GM21526 (cell line): ENCODE measurements around the gene OR11G2.
"Not testable (repeated sequence)": the region's sequence is repeated elsewhere in the genome, so short reads cannot be mapped to it uniquely, and the experiment has no call there.

Source experiments
- ATAC-seq: cut with Tn5 transposase; IDR thresholded peaks from one replicate; pipeline ENCODE4 v1.9.1; 2021; ENCODE audit warnings: moderate library complexity; ENCODE audit not compliant: unreplicated experiment, low FRiP score

The OR11G2 gene, protein sequence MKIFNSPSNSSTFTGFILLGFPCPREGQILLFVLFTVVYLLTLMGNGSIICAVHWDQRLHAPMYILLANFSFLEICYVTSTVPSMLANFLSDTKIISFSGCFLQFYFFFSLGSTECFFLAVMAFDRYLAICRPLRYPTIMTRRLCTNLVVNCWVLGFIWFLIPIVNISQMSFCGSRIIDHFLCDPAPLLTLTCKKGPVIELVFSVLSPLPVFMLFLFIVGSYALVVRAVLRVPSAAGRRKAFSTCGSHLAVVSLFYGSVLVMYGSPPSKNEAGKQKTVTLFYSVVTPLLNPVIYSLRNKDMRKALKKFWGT

DNA sequence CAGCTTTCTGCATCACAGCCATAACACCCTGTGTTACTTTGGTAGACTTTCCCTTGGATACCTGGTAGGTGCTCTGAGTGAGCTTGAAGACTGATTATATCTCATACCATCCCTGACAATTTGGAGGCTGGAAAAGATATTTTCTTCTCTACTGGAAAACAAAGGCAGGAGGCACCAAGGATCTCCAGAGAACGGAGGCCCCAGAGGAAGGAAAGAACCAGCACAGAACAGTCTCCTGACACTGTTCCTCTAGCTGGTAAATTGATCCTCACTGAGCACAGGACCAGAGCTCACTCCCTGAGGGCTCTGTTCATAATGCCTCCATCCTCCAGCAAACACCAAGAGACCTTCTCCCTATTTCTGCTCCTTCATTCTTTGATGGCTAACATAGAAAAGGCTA, at the start of gene OR11G2:
OR11G2 (plus strand) TSS at position 301 of the 400 bp plus-strand sequence. CDS start 6,542 bp downstream, outside the sequence.
- ATAC-seq, result no peak

DNA sequence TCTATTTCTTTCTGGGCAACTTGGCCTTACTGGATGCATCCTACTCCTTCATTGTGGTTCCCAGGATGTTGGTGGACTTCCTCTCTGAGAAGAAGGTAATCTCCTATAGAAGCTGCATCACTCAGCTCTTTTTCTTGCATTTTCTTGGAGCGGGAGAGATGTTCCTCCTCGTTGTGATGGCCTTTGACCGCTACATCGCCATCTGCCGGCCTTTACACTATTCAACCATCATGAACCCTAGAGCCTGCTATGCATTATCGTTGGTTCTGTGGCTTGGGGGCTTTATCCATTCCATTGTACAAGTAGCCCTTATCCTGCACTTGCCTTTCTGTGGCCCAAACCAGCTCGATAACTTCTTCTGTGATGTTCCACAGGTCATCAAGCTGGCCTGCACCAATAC, 46.8 kb upstream of the OR11G2 start:
- no peak for ATAC-seq

DNA sequence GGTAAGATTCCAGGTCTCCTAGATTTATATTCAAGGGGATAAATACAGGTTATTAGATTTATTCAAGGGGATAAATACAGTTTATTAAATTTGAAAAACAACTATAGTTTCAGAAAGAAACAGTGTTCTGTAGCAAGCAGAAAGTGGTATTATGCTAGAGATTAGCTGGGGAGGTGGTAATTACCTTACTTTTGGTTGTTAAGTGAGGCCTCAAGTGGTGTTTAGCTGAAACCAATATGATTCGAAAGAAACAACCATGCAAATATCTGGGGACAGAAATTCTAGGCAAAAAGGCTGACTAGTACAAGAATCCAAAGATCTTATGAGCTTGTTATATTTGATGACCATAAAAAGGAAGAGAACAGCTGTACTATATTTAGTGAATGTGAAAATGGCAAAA, 45.9 kb upstream of the OR11G2 start:
- ATAC-seq, result no peak

DNA sequence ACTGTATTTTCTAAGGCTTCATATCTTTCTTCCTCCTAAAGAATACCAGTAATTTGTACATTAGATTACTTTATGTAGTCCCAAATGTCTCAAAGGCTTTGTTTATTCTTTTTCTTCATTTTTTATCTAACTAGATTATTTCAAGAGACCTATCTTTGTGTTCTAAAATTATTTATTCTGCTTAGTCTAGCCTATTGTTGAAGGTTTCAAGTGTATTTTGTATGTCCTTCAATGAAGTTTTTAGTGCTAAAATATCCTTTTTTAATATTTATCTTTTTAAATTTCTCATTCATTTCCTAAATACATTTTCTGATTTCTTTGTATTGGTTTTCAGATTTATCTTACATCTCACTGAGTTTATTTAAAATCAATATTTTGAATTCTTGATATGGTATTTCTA, 26.2 kb upstream of the OR11G2 start:
- no peak for ATAC-seq

DNA sequence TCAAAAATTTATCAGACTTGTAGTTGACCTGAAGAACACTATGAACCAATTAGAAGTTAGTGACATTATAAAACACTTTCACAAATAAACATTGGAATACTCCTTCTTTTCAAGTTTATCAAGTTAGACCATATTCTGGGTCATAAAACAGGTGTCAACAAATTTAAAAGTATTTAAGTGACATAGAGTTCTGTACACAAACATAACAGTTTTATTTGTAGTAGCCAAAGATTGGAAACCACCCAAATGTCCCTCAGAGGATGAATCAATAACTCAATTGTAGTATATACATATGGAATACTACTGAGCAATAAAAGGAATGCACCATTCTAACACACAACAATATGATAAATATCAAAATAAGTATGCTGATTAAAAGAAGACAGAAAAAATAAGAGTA, 23.6 kb upstream of the OR11G2 start:
- ATAC-seq, result no peak

DNA sequence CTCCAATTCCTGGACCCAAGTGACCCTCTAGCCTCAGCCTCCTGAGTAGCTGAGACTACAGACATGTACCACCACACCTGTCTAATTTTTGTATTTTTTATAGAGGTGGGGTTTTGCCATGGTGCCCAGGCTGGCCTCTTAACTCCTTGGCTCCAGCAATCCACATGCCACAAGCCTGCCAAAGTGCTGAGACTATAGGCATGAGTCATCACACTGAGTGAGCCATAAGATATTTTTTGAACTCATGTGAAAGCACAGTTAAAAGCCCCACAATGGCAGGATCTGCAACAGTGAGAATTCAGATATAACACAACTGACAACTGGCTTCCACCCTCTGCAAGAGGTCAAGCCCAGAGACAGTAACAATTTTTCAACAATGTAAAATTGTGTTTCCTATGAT, 20.8 kb upstream of the OR11G2 start:
- not testable (repeated sequence) for ATAC-seq

DNA sequence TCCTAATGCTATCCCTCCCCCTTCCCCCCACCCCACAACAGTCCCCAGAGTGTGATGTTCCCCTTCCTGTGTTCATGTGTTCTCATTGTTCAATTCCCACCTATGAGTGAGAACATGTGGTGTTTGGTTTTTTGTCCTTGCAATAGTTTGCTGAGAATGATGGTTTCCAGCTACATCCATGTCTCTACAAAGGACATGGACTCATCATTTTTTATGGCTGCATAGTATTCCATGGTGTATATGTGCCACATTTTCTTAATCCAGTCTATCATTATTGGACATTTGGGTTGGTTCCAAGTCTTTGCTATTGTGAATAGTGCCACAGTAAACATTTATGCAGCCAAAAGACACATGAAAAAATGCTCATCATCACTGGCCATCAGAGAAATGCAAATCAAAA, 16.5 kb upstream of the OR11G2 start:
- ATAC-seq, result not testable (repeated sequence)

DNA sequence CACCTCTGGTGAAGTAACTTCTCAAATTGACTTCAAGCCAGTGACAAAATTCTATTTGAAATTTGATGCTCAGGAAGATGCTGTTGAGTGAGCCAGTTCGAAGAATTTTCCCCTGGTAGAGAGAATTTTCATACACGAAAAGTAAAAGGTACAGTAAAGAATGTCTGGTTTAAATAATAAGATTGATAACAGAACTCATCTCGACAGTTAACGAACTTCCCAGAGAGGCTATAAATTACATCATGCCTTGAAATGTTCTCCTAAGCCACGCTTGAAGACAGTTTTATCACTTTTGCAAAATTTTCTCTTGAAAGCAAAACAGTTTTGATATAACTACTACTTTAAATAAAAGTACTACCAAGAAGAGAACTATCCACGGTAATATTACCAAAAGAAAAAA, 14.4 kb upstream of the OR11G2 start:
- ATAC-seq, result no peak

DNA sequence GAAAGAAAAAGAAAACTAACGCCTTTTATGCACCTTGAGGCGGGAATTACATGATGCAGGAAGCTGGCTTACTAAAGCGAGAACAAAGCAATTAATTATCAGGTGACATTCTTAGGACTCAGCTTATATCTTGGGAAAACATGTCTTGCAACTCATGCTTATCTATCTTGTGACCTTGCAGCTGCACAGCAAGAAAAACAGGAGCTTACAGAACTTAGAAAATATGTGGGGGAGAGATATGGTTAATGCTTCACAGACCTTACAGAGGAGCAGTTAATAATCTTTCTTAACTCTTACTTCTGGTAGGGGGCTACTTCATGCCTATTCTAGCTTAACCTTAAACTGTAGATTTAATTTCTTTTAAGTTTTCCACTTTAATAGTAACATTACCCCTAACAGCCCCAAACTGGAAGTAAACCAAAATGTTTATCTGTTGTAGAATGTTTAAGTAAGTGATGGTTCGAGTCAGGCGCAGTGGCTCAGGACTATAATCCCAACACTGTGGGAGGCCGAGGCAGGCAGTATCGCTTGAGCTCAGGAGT, 13.2 kb upstream of the OR11G2 start:
- no peak for ATAC-seq

DNA sequence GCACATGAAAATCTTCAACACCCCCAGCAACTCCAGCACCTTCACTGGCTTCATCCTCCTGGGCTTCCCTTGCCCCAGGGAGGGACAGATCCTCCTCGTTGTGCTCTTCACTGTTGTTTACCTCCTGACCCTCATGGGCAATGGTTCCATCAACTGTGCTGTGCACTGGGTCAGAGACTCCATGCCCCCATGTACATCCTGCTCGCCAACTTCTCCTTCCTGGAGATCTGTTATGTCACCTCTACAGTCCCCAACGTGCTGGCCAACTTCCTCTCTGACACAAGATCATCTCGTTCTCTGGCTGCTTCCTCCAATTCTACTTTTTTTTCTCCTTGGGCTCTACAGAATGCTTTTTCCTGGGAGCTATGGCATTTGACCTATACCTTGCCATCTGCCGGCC, 11.5 kb upstream of the OR11G2 start:
- no peak for ATAC-seq

DNA sequence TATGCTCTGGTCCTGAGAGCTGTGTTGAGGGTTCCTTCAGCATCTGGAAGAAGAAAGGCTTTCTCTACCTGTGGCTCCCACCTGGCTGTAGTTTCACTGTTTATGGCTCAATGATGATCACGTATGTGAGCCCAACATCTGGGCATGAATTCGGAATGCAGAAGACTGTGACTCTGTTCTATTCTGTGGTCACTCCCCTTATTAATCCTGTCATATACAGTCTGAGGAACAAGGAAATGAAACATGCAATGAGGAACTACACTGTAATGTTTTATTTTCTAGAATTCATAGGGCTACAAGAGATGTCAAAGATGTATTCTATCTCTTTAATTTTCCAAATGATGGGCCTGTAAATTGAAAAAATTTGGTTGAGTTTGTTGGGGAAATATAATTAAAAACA, 10.8 kb upstream of the OR11G2 start:
- no peak for ATAC-seq

DNA sequence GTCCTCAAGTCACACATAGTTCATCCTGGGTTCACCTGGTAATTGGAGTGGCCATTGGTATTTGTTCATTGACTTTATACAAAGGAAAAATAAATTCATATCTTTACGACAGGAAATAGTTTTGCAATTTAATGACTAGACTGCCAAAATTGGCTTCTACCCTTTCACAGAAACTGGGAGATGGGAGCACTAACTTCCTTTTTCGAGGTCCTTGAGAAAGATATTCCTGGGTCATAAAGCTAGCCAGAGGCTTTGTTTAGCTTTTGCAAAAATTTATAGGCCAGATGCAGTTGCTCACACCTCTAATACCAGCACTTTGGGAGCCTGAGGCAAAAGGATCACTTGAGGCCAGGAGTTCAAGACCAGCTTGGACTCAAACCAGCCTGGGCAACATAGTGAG, 10.2 kb upstream of the OR11G2 start:
- no peak for ATAC-seq

DNA sequence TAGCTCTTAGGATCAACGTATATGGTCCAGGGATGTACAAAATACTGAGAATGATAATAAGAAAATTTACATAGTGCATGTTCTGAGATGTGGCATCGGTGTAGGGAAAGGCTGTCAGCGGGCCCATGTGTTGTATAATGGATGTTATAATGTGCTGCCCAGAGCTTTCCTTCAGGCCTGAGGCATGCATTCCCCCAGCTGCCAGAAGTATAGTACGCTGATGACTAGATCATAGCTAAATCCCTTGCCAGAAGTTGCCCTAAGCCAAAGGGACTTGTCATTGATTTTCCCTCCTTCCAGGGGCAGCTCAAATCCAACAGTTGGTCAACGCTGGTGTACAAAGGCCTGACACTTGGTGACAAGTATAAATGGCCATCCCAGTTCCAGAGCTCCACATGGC, 6.5 kb upstream of the OR11G2 start:
- no peak for ATAC-seq

DNA sequence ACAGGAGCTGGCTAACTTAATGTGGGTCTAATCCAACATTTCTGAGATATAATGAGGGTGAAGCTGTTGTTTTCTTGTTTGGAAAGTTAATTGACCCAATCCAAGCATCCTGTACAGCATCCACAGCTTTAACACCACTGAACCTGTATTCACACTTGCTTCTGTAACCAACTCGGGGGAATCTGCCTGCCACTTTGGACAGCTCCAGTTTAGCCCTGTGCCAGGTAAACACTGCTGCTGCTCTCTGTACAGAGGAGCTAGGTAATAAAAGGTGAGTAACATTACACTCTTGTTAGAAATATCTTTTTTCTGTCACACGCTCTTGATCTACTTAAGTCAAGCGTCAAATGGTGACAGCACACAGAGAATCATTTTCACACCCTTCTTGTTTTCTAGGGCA, 700 bp downstream of the OR11G2 start:
- no peak for ATAC-seq

DNA sequence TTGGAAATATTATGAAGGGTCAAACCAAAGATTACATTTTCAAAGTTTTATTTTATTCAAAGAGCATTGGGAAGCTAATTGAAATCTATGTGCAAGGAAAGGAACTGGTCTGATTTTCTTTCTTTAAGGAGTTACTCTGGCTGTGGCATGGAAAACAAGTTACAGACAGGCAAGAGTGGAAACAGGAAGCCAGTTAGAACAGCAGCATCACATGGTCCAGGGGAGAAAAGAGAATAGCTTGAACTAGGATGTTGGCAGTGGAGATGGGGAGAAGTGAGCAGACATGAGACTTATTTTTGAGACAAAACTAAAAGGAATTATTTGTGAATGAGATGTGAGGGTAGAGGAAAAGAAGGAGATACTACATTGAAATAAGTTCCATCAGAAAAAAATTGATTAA, 3.4 kb downstream of the OR11G2 start:
- ATAC-seq, result no peak

DNA sequence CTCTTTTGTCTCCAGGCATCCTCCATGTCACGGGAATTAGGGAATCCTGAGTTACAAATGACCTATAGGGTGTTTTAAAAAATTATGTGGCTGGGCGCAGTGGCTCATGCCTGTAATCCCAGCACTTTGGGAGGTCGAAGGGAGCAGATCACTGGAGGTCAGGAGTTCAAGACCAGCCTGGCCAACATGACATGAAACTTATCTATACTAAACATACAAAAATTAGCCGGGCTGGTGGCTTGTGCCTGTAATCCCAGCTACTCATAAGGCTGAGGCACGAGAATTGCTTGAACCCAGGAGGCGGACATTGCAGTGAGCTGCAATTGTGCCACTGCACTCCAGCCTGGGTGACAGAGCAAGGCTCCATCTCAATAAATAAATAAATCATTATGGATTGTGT, 4.5 kb downstream of the OR11G2 start:
- ATAC-seq, result not testable (repeated sequence)

DNA sequence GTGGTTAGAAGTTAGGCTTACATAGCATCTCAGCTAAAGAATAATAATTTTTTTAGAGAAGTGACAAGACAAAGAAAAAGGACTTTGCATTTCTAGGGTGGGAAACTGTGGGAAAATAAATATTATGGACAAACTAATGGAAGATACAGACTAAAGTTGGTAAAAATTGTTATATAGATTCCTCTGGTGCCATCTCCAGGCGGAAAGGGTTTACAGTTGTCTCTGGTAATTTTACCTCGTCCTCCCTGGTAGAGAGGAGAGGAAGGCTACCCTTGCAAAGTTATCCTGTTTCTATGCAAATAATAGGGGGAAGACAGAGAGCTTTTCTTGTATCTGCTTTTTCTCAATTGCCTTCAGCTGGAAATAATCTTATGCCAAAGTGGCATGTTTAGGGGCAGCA, 5.2 kb downstream of the OR11G2 start:
- ATAC-seq, result no peak

DNA sequence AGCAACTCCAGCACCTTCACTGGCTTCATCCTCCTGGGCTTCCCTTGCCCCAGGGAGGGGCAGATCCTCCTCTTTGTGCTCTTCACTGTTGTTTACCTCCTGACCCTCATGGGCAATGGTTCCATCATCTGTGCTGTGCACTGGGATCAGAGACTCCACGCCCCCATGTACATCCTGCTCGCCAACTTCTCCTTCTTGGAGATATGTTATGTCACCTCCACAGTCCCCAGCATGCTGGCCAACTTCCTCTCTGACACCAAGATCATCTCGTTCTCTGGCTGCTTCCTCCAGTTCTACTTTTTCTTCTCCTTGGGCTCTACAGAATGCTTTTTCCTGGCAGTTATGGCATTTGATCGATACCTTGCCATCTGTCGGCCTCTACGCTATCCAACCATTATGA, 6.8 kb downstream of the OR11G2 start:
- no peak for ATAC-seq

DNA sequence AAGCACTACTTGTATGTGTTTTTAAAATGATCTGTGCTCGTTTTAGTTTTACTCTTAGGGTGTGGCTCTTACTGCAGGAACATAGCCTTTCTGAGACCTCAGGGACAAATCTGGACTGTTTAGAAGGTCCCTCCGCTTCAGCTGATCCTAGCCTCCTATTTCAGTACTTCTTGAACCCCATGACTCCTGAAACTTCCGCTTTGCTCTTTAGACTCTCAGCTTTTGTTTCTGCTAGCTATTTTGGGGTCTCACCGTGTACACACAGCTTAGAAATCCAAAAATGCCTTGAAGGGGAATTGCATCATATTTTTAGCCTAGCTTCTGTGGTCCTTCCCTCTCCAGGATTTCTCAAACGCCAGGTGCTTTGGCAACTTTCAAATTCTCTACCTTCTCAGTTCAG, 8.3 kb downstream of the OR11G2 start:
- ATAC-seq, result no peak

DNA sequence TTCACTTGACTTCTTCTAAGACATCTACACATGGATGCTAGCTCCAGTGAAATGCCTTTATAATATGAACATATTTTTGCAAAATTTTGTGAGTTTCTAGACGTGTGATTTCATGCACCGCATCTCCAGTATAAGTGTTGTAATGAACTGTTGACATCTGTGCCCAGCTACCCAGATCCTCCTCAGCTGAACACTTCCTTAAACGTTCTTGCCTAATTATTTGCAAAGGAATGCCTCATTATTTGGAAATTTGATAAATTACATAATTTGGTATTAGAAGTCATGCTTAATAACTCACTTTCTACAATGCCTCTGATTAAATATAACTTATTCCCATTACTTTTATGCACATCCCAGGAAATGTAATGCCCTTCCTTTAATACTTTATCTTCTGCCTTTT, 14.0 kb downstream of the OR11G2 start:
- no peak for ATAC-seq

DNA sequence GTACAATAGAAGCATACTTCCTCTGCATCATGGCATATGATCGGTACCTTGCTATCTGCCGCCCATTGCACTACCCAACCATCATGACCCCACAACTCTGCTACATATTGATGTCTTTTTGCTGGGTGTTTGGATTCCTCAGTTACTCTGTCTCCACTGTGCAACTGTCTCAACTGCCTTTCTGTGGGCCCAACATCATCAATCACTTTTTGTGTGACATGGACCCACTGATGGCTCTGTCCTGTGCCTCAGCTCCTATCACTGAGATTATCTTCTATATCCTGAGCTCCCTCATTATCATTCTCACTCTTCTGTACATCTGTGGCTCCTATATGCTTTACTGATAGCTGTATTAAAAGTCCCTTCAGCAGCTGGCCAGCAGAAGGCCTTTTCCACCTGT, 18.9 kb downstream of the OR11G2 start:
- ATAC-seq, result no peak

DNA sequence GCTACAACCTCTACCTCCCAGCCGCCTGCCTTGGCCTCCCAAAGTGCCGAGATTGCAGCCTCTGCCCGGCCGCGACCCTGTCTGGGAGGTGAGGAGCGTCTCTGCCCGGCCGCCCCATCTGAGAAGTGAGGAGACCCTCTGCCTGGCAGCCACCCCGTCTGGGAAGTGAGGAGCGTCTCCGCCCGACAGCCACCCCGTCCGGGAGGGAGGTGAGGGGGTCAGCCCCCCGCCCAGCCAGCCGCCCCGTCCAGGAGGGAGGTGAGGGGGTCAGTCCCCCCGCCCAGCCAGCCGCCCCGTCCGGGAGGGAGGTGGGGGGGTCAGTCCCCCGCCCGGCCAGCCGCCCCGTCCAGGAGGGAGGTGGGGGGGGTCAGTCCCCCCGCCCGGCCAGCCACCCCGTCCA, 21.7 kb downstream of the OR11G2 start:
- not testable (repeated sequence) for ATAC-seq

DNA sequence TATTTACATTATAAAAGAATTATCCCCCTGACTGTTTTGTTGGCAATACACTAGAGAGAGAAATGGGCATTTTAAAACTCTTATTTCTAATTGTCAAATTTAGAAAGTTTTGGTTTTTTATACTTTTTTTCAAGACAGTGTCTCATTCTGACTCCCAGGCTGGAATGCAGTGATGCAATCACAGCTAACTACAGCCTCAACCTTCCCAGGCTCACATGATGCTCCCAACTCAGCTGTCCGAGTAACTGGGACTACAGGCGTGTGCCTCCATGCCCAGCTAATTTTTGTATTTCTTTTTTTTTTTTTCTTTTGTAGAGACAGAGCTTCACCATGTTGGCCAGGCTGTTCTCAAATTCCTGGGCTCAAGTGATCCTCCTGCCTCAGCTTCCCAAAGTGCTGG, 24.5 kb downstream of the OR11G2 start:
- ATAC-seq, result no peak
